Spleen (tissue), 7 donors: ENCODE data around the gene XPO6.
"Not testable (repeated sequence)": the region's sequence is repeated elsewhere in the genome, so short reads cannot be mapped to it uniquely, and the experiment has no call there.

ENCODE experiments used
- CTCF ChIP-seq, 11 experiments: fragments of 200-600 bp in 7 of 11; fragments of 450-650 bp in 4 of 11; sonication (generic) in 4 of 11; IDR thresholded peaks in 8 of 11; conservative IDR thresholded peaks in 3 of 11; 1 replicate in 7 of 11; 2 replicates in 4 of 11; pipeline versions ENCODE4 v1.4.0 to v1.8.0; 2016 to 2021; ENCODE audit warnings: antibody characterized with exemption in 11 of 11, inconsistent platforms in 4 of 11, mild to moderate bottlenecking in 1 of 11
- POLR2A ChIP-seq, 3 donors: fragments of 450-650 bp; IDR thresholded peaks; one replicate each; pipeline ENCODE4 v1.5.1; 2017; ENCODE audit warnings: antibody characterized with exemption in 3 of 3, mild to moderate bottlenecking in 1 of 3
- donor health status: DM: no; HTN: no; CAD: no; lungs with moderate emphysema.
- donor health status: DM: no; HTN: no; CAD: no.
- donor health status: DM: no; HTN: no; CAD: no.

- TF ChIP-seq CTCF (IDR thresholded peaks at IDR 0.05 in 8 of 11, conservative IDR thresholded peaks at IDR 0.05 in 3 of 11); POLR2A (IDR thresholded peaks at IDR 0.05): not testable (repeated sequence)
These were observed 37.7 kb upstream of the XPO6 start for GRCh38 chr16:28249483-28249882.
